ENCODE results near the gene PTGER3. TPM values are rescaled to one million over a fixed set of nuclear protein-coding genes. Genes with fewer than 3 reads are reported as not detected.
"Not testable (repeated sequence)": the region's sequence is repeated elsewhere in the genome, so short reads cannot be mapped to it uniquely, and the experiment has no call there.

The PTGER3 gene
- total and polyA plus RNA-seq, 9 donors: 0.86 to 8.9 (median 3.5) TPM

DNA sequence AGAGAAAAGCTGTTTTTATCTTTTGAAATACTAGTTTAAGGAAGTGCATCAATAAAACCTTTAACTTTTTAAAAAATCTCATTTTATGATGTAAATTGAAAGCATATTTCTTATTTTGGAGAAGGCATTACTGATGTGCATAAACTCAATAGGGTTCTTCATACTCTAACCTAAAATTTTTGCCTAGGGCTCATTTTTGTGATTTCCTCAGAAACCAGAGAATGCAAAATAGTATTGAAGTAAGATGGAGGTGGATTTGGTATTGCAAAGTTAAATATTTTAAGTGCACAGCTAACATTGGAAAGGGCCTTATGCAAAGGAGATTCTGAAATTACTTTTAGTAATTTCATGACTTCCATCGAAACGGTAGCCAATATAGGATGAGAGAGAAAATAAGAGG is 101.9 kb downstream of the PTGER3 start:
- Histone ChIP-seq H3K27me3 (no peaks in the 10 kb centered on the region), H3K9me3 (no peaks in the 10 kb centered on the region), H3K4me3 (no peak overlapping the region), H3K36me3 (no peaks in the 10 kb centered on the region), H3K27ac (no peak overlapping the region), H3K4me1 (ENCODE audit: insufficient read depth) (no peaks in the 10 kb centered on the region)
- intact Hi-C loops (cut with DNase I): no loop called here
- TF ChIP-seq EP300 (IDR thresholded peaks at IDR 0.05) (no peak), POLR2A (IDR thresholded peaks at IDR 0.05) (no peak)
- TF ChIP-seq, protein P1, sequence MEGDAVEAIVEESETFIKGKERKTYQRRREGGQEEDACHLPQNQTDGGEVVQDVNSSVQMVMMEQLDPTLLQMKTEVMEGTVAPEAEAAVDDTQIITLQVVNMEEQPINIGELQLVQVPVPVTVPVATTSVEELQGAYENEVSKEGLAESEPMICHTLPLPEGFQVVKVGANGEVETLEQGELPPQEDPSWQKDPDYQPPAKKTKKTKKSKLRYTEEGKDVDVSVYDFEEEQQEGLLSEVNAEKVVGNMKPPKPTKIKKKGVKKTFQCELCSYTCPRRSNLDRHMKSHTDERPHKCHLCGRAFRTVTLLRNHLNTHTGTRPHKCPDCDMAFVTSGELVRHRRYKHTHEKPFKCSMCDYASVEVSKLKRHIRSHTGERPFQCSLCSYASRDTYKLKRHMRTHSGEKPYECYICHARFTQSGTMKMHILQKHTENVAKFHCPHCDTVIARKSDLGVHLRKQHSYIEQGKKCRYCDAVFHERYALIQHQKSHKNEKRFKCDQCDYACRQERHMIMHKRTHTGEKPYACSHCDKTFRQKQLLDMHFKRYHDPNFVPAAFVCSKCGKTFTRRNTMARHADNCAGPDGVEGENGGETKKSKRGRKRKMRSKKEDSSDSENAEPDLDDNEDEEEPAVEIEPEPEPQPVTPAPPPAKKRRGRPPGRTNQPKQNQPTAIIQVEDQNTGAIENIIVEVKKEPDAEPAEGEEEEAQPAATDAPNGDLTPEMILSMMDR (IDR thresholded peaks at IDR 0.05): no peak
- WGBS, 3 donors: 94 to 100% (median 95%) methylated on average over 2 of the region's 2 CpGs
- no peak for DNase-seq

DNA sequence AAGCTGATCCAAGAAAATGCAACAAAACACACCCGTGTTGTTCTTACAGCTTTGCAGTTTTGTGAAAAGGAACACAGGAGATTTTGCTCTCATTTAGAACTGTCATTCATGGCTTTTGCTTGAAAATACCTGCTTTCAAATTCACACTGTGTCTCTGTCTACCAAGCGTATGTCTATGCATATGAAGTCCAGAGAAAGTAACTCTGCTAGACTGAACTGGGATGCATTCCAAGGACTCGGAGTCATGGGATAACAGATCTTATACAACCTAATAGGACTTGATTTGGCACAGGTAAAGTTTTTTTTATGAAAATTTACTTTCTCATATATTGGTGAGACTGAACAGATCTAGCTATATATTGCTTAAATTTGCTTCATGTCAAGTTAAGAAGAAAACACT is 102.4 kb downstream of the PTGER3 start:
- Histone ChIP-seq H3K9me3 (no peaks in the 10 kb centered on the region), H3K27me3 (no peaks in the 10 kb centered on the region), H3K36me3 (no peaks in the 10 kb centered on the region), H3K4me3 (no peak overlapping the region), H3K27ac (no peak overlapping the region), H3K4me1 (ENCODE audit: insufficient read depth) (no peaks in the 10 kb centered on the region)
- WGBS, 3 donors: 60 to 71% (median 65%) methylated on average over 3 of the region's 3 CpGs
- TF ChIP-seq, protein P1 (IDR thresholded peaks at IDR 0.05): no peak
- no peak for TF ChIP-seq POLR2A (IDR thresholded peaks at IDR 0.05)
- TF ChIP-seq EP300 (IDR thresholded peaks at IDR 0.05): no peak
- no peak for DNase-seq
- intact Hi-C loops (cut with DNase I): no loop called here

DNA sequence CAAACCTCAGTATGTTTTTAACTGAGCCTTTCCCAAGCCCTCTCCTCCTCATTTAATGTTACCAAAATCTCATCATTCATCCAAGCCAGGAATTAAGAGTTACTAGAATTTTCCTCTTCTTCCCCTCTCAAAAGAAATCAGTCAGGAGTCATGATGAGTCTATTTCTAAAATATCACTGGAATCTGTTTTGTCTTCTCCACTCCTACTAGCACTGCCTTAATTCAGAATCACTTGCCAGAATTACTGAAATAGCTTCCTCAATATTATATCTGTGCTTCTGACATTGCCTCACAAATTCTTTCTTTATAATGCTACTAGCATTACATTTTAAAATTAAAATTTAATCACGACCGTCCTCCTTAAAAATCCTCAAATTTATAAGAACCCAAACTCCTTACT is 106.1 kb downstream of the PTGER3 start:
- H3K9me3 ChIP-seq: peaks cover 0 to 3% of the 10 kb centered on the region in 2 donors
- WGBS, 3 donors: 58 to 78% (median 68%) methylated on average over 2 of the region's 2 CpGs
- H3K27me3 ChIP-seq: no peaks in the 10 kb centered on the region
- DNase-seq: no peak
- TF ChIP-seq, protein P1 (IDR thresholded peaks at IDR 0.05): no peak
- no peak for TF ChIP-seq POLR2A (IDR thresholded peaks at IDR 0.05)
- no peak overlapping the region for H3K4me3 ChIP-seq
- no peaks in the 10 kb centered on the region for H3K36me3 ChIP-seq
- intact Hi-C loops (cut with DNase I): no loop called here
- H3K27ac ChIP-seq: no peak overlapping the region
- H3K4me1 ChIP-seq (ENCODE audit: insufficient read depth): no peaks in the 10 kb centered on the region

DNA sequence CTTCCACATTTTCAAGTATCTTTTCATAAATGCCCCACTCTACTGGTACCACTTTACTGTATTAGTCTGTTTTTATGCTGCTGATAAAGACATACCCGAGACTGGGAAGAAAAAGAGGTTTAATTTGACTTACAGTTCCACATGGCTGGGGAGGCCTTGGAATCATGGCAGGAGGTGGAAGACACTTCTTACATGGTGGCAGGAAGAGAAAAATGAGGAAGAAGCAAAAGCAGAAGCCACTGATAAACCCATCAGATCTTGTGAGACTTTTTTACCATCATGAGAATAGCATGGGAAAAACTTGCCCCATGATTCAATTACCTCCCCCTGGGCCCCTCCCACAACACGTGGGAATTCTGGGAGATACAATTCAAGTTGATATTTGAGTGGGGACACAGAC is 107.2 kb downstream of the PTGER3 start:
- H3K9me3 ChIP-seq; H3K27ac ChIP-seq; intact Hi-C loops (cut with DNase I); H3K27me3 ChIP-seq; DNase-seq; H3K4me1 ChIP-seq (ENCODE audit: insufficient read depth); H3K36me3 ChIP-seq; H3K4me3 ChIP-seq: not testable (repeated sequence)
- WGBS, 3 donors: 46 to 64% (median 48%) methylated on average over 2 of the region's 2 CpGs

DNA sequence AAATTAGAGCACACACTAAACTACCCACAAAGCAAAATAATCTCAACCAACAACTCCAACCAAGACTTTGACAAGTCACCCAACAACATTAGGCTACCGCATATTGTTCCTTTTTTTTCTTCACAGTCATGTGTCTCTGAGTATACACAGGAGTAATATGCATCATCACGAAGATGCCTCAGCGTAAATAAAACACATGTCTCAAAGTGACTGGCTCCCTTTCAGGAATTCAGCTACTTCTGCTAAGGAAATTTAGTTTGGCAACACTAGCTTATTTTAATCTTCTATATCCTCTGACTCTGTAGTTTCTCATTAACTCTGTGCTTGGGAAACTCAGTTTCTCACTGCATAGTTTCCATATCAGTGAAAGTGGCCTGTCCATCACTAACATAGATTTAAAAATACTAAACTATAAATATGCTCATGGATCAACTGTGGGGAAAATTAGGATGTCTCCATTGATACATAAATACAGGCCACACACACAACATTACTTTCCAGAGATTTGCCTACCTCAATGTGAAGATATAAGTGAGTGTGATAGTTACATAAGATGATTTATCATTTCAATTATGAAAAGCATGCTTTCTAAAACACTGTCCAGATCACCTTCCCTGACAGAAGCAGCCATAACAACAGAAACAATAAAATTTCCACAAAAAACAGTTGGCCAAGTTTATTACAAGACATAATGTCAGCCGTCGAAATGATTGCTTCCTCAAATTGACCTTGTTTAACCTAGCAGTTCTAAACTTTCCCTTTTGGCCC is 113.2 kb downstream of the PTGER3 start:
- H3K4me3 ChIP-seq: no peak overlapping the region
- H3K27me3 ChIP-seq: no peaks in the 10 kb centered on the region
- no peaks in the 10 kb centered on the region for H3K36me3 ChIP-seq
- intact Hi-C loops (cut with DNase I): no loop called here
- no peak for TF ChIP-seq POLR2A (IDR thresholded peaks at IDR 0.05)
- no peaks in the 10 kb centered on the region for H3K4me1 ChIP-seq (ENCODE audit: insufficient read depth)
- 37 to 48% (median 42%) methylated on average over 5 of the region's 5 CpGs for WGBS, 3 donors
- H3K27ac ChIP-seq: no peak overlapping the region
- peaks cover 0 to 2% of the 10 kb centered on the region in 2 donors for H3K9me3 ChIP-seq
- DNase-seq: no peak

Data from ovary (tissue), 9 donors.